PFSK-1 (cell line): ENCODE measurements around the gene PC.
A peak's percentile ranks its signal among the peaks of the same experiment; 100 is the strongest.

Experiments used
- FOXP2 ChIP-seq: optimal IDR thresholded peaks from 2 replicates; pipeline ENCODE3; 2011; ENCODE audit warnings: borderline replicate concordance, control low read depth, inconsistent platforms; ENCODE audit not compliant: insufficient read depth; ENCODE audit errors: extremely low read length, extremely low read depth
- POLR2AphosphoS5 ChIP-seq: IDR thresholded peaks from 2 replicates; pipeline ENCODE4 v1.6.1; 2012; ENCODE audit warnings: low read depth, mild to moderate bottlenecking, control low read depth, low read length, moderate library complexity
- SIN3A ChIP-seq: IDR thresholded peaks from 2 replicates; pipeline ENCODE4 v1.6.1; 2012; ENCODE audit warnings: mild to moderate bottlenecking, low read length, moderate library complexity, borderline replicate concordance; ENCODE audit not compliant: insufficient read depth
- TAF1 ChIP-seq: IDR thresholded peaks from 2 replicates; pipeline ENCODE4 v1.6.1; 2012; ENCODE audit warnings: low read length, control low read depth, borderline replicate concordance; ENCODE audit not compliant: insufficient read depth
- TF ChIP-seq, protein P1 (sequence below), 2 experiments: IDR thresholded peaks; 2 replicates each; pipeline versions ENCODE4 v1.6.1 to v1.8.0; 2011 to 2012; ENCODE audit warnings: low read depth in 2 of 2, low read length in 2 of 2, control low read depth in 1 of 2, inconsistent platforms in 1 of 2, mild to moderate bottlenecking in 1 of 2, moderate library complexity in 1 of 2; ENCODE audit not compliant: insufficient read depth in 1 of 2

The PC gene

GRCh38 chr11:66969584-66970225 lies 11.5 kb upstream of the PC start:
- no peak for TF ChIP-seq SIN3A
- TF ChIP-seq TAF1 = no peak
- TF ChIP-seq, protein P1, sequence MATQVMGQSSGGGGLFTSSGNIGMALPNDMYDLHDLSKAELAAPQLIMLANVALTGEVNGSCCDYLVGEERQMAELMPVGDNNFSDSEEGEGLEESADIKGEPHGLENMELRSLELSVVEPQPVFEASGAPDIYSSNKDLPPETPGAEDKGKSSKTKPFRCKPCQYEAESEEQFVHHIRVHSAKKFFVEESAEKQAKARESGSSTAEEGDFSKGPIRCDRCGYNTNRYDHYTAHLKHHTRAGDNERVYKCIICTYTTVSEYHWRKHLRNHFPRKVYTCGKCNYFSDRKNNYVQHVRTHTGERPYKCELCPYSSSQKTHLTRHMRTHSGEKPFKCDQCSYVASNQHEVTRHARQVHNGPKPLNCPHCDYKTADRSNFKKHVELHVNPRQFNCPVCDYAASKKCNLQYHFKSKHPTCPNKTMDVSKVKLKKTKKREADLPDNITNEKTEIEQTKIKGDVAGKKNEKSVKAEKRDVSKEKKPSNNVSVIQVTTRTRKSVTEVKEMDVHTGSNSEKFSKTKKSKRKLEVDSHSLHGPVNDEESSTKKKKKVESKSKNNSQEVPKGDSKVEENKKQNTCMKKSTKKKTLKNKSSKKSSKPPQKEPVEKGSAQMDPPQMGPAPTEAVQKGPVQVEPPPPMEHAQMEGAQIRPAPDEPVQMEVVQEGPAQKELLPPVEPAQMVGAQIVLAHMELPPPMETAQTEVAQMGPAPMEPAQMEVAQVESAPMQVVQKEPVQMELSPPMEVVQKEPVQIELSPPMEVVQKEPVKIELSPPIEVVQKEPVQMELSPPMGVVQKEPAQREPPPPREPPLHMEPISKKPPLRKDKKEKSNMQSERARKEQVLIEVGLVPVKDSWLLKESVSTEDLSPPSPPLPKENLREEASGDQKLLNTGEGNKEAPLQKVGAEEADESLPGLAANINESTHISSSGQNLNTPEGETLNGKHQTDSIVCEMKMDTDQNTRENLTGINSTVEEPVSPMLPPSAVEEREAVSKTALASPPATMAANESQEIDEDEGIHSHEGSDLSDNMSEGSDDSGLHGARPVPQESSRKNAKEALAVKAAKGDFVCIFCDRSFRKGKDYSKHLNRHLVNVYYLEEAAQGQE (IDR thresholded peaks at IDR 0.05; ENCODE audit: insufficient read depth in 1 of 2, low read depth in 2 of 2, low read length in 2 of 2) = no peak
- TF ChIP-seq POLR2AphosphoS5 = no peak
- TF ChIP-seq FOXP2 = no peak

GRCh38 chr11:66967670-66968425 lies 9.7 kb upstream of the PC start:
- TF ChIP-seq FOXP2 (no peak), SIN3A (0 out of 2 replicates have a peak, but pooled peaks have one; percentile 15)

DNA sequence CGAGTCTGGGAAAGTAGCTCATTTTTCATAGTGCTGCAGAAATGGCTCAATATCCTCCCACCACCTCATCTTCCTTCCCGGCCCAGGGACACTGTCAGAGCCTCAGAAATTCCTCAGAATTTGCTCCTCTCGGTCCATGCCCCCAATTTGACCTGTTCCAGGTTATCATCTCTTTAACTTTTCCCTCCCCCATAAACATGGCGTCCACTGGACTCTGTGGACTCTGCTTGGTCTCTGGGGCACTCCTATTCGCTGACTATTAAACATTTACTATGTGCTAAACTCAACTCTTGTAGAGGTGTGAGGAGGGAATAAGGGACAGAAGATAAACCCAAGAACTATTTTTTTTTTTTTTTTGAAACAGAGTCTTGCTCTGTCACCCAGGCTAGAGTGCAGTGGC lies 8.2 kb upstream of the PC start:
- TF ChIP-seq TAF1 = no peak
- TF ChIP-seq POLR2AphosphoS5 = no peak
- TF ChIP-seq FOXP2 = no peak
- TF ChIP-seq, protein P1 (IDR thresholded peaks at IDR 0.05; ENCODE audit: insufficient read depth in 1 of 2, low read depth in 2 of 2, low read length in 2 of 2) = no peak
- no peak for TF ChIP-seq SIN3A

- TF ChIP-seq POLR2AphosphoS5 = no peak
Measured at GRCh38 chr11:66964495-66964894, 6.3 kb upstream of the PC start.

GRCh38 chr11:66962801-66963200 lies 4.6 kb upstream of the PC start:
- TF ChIP-seq SIN3A (no peak), POLR2AphosphoS5 (no peak), TAF1 (no peak), FOXP2 (no peak)
- TF ChIP-seq, protein P1 (IDR thresholded peaks at IDR 0.05; ENCODE audit: insufficient read depth in 1 of 2, low read depth in 2 of 2, low read length in 2 of 2) = no peak

GRCh38 chr11:66962247-66962646 lies 4.1 kb upstream of the PC start:
- no peak for TF ChIP-seq TAF1
- no peak for TF ChIP-seq SIN3A
- TF ChIP-seq, protein P1 (IDR thresholded peaks at IDR 0.05; ENCODE audit: insufficient read depth in 1 of 2, low read depth in 2 of 2, low read length in 2 of 2) = no peak
- no peak for TF ChIP-seq POLR2AphosphoS5
- TF ChIP-seq FOXP2 = no peak
